ENCODE results near the gene MFNG.
"Not testable (repeated sequence)": the region's sequence is repeated elsewhere in the genome, so short reads cannot be mapped to it uniquely, and the experiment has no call there.

The MFNG gene, protein sequence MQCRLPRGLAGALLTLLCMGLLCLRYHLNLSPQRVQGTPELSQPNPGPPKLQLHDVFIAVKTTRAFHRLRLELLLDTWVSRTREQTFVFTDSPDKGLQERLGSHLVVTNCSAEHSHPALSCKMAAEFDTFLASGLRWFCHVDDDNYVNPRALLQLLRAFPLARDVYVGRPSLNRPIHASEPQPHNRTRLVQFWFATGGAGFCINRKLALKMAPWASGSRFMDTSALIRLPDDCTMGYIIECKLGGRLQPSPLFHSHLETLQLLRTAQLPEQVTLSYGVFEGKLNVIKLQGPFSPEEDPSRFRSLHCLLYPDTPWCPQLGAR

DNA sequence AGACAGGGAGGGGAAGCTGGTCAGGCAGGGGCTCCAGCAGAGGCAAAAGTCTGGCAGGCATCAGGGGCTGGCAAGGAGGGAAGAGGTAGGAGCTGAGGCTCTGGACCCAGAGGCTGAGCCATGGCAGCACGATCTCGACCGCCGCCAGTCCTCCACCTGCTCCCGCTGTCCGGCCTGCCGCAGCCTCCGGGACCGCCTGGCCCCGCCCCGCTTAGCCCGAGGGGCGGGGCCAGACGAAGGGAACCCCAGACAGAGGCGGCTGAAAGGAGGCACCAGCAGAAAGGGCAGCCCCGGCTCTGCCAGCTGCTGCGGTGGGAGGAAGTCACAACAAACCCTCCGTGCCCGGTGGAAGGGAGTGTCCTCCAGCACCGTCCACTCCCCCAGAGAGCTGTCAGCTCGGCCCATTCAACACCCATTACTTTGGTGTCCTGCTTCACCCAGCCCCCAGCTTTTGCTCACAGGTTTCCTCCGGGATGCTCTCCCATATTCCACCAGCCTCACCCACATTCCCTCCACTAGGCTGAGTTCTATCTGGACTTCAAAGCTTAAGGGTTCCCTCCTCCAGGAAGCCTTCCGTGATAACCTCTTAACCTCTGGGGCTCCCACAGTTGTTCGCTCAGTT is at the start of gene MFNG:
MFNG (minus strand) TSS at position 161 of the 622 bp plus-strand sequence. CDS start 207 bp downstream, outside the sequence.
- peak; percentile 92 for DNase-seq (ENCODE audit: low spot score)

DNA sequence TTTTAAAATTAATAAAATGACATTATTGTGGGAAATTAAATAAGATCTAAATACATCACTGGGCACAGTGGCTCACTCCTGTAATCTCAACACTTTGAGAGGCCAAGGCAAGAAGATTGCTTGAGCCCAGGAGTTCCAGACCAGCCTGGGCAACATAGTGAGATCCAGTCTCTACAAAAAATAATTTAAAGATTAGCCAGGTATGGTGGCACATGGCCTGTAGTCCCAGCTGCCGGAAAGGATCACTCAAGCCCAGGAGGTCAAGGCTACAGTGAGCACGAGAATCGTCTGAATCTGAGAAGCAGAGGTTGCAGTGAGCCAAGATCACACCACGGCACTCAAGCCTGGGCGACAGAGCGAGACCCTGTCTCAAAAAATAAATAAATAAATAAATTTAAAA is 49.0 kb upstream of the MFNG start:
- no peak for DNase-seq (ENCODE audit: low spot score)

DNA sequence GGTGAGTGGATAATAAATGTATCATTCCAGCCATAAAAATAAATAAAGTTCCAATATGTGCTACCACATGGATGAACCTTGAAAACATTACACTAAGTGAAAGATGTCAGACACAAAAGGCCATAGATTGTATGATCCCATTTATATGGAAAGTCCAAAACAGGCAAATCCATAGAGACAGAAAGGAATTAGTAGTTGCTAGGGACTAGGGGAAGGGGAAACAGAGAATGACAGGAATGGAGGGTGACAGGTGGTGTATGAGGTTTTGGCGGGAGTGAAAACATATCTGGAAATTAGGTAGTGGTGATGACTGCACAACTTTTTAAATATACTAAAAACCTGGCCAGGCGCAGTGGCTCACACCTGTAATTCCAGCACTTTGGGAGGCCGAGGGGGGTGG is 48.3 kb upstream of the MFNG start:
- no peak for DNase-seq (ENCODE audit: low spot score)

- no peak for DNase-seq (ENCODE audit: low spot score)
These were observed 47.8 kb upstream of the MFNG start for GRCh38 chr22:37533995-37534394.

- no peak for DNase-seq (ENCODE audit: low spot score)
These were observed 43.6 kb upstream of the MFNG start for GRCh38 chr22:37529652-37530345.

- not testable (repeated sequence) for DNase-seq (ENCODE audit: low spot score)
These were observed 41.8 kb upstream of the MFNG start for GRCh38 chr22:37527952-37528351.

- DNase-seq (ENCODE audit: low spot score): not testable (repeated sequence)
These were observed 41.0 kb upstream of the MFNG start for GRCh38 chr22:37527081-37527752.

DNA sequence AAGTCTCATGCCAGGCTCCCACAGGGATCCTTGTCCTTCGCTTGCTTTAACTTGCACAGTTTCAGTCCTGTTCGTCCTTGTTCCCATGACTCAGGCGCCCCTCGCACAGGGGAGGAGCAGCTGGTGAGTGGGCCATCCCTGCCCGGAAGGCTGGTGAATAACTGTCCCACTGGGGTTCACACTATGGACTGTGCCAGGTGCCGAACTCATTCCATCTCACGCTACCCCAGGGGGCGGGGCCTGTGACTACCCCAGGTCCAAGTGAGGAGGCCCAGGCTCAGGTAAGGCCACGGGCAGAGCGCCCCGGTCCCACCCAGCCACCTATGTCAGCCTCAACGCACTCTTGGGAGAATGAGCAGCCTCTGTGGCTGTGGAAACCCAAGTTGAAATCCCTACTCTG is 40.2 kb upstream of the MFNG start:
- DNase-seq (ENCODE audit: low spot score): no peak

DNA sequence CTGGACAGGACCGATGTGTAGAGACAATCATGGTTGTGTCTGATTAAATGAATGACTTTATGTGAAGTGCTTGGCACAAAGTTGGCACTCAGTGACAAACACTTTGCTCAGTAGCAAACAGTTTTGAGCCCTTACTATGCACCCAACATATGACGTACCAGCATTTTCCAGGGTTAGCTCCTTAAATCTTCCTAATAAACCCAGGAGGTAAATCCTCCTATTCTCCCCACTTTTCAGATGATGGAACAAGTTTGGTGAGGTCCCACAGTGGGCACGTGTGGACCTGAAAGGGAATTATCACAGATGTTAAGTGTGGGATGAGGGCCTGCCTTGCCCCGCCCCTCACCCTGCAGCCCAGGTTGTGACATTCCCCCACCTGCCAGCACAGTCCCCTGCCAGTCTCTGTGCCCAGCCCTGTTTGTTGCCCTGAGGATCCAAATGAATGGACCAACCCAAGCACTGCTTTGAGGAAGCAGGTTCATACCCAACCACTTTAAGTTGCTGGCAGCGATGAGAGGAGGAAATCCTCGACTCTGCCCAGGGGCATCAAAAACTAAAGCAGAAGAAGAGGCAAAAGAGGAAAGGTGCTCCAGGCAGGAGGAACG is 39.7 kb upstream of the MFNG start:
- no peak for DNase-seq (ENCODE audit: low spot score)

DNA sequence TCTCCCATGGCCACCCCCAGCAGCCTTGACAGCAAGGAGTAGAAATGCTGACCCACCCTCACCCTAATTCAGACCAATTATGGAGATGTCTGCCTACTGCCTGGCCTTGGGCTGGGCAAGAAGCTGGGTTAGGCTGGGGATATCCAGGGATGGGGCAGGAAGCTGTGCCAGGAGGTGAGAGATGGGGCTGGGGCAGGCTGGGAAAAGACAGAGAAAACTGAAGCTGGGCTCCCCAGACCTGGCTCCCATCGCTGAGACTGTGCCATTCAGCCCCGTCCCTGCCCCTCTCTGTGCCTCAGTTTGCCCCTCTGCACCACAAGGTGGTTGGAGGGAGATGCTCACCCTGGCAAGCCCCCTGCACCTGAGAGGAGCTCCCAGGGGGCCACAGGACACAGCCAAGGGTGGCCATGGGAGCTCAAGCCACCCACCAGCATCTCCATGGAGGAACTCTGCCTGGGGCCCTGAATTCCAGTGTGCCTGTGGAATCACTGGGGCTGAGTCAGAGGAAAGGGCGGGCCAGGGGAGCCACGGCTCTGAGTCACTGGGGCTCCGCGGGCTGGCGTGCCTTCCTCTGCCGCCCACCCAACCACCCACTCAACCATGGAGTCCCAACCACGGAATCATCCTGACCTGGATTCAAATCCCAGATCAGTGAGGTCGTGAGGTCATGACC is 39.0 kb upstream of the MFNG start:
- DNase-seq (ENCODE audit: low spot score): no peak

- DNase-seq (ENCODE audit: low spot score): no peak
These were observed 36.3 kb upstream of the MFNG start for GRCh38 chr22:37522482-37522881.

- DNase-seq (ENCODE audit: low spot score): no peak
These were observed 35.1 kb upstream of the MFNG start for GRCh38 chr22:37521236-37521739.

- no peak for DNase-seq (ENCODE audit: low spot score)
These were observed 34.6 kb upstream of the MFNG start for GRCh38 chr22:37520776-37521191.

DNA sequence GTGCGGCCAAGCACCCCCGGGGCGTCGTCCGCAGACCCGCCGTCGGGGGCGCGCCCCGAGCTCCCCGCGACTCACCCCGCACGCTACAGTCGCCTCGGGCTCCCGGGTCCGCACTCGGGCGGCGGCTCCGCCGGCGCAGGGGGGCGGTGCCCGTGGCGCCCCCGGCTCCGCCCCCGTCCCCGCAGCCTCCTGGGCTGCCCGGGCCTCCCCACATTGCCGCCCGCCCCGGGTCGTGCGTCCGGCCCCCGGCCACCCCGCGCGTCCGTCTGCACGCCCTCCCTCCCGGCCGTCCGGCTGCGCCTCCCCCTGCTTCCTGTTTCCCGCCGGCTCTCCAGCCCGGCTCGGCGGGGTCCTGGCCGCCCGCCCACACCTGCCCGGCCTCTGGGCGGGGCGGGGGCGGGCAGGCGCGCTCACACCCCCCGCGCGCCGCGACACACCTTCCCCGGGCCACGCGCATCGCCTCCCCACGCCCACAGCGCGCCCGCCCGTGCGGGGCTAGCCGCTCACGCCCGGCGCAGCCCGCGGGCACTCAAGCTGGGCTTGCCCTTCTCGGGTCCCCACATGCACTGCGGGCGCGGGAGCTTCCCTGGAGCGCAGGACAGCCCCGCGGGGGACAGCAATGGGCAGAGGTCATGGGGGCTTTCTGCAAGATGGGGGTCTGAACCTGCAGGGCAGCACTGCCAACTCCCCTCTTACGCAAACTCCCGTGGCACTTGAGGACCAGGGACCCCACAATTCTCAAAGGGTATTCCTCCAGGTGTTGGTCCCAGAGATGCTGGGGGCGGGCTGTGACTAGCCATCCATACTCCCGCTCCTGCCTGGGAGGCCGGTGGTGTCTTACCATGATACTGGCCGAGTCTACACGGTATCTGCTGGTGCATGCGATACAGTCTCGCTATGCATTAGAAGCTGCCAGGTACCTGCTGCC is 33.3 kb upstream of the MFNG start, which contains the start of gene CARD10:
CARD10 (minus strand) TSS at position 148 of the 928 bp plus-strand sequence. CDS start 215 bp downstream, outside the sequence.
- no peak for DNase-seq (ENCODE audit: low spot score)

- no peak for DNase-seq (ENCODE audit: low spot score)
These were observed 32.5 kb upstream of the MFNG start for GRCh38 chr22:37518509-37519267.

GRCh38 chr22:37517826-37518450 is 31.8 kb upstream of the MFNG start:
- no peak for DNase-seq (ENCODE audit: low spot score)

- DNase-seq (ENCODE audit: low spot score): no peak
These were observed 30.3 kb upstream of the MFNG start for GRCh38 chr22:37516456-37516855.

DNA sequence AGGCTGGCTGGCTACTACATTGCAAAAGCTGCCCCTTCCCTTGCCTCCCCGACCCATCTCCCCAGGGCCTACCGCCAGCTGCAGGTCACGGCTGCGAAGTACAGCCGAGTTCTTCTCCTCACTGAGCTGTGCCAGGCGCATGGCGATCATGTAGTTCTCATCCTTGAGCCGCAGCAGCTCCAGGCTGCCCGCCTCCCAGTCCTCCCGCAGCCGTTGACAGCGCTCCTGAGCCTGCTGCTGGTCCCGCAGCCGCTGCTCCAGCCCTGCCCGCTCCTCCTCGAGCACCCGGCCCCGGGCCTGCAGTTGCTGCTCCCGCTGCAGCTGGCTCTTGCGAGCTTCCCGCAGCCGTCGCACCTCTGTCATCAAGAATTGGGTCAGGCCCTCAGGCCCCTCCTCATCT is 29.7 kb upstream of the MFNG start:
- no peak for DNase-seq (ENCODE audit: low spot score)

DNA sequence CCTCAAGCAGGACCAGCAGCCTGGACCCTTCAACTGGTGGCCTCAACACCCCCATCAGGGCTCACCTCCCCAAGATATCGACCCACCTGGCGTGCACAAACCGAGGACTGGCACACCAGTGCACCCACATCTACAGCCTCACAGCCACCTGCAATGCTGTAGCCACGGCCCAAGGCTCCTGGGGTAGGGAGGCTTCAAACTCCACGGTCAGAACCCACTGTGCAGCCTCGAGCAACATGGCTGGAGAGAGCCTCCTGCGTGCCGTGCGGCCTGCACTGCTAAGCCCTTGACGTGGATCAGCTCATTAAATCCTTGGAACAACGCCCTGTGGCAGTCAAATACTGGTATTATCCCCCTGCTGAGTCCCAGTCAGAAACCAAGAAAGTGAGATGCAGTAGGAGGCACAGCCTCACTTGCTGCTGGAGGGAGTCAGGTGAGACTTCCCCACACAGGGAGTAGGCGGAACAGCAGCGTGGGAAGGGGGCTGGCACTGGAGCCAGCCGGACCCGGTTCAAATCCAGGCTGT is 28.4 kb upstream of the MFNG start:
- DNase-seq (ENCODE audit: low spot score): no peak
